ENCODE data around the gene OGFOD3. TPM values are rescaled to one million over a fixed set of nuclear protein-coding genes. Genes with fewer than 3 reads are reported as not detected.

Gene OGFOD3
- total and polyA plus RNA-seq, 12 donors, result 17.9 to 131 (median 42.0) TPM

GRCh38 chr17:82376042-82376730 is 42.2 kb downstream of the OGFOD3 start:
- DNase-seq, result no peak
- H3K9me3 ChIP-seq (replicated peaks in 1 of 3), result no peaks in the 10 kb centered on the region
- H3K27me3 ChIP-seq, result peaks cover 59% of the 10 kb centered on the region
- no peak overlapping the region for H3K4me3 ChIP-seq
- no peak overlapping the region for H3K27ac ChIP-seq
- 61 to 76% (median 65%) methylated on average over 6 to 16 of the region's 16 CpGs; no CpG with 5 or more reads in 1 of the 4 donors for WGBS, 4 donors
- H3K36me3 ChIP-seq (replicated peaks in 1 of 2), result no peaks in the 10 kb centered on the region
- intact Hi-C loops (cut with DNase I), result no loop called here
- TF ChIP-seq, protein P1, sequence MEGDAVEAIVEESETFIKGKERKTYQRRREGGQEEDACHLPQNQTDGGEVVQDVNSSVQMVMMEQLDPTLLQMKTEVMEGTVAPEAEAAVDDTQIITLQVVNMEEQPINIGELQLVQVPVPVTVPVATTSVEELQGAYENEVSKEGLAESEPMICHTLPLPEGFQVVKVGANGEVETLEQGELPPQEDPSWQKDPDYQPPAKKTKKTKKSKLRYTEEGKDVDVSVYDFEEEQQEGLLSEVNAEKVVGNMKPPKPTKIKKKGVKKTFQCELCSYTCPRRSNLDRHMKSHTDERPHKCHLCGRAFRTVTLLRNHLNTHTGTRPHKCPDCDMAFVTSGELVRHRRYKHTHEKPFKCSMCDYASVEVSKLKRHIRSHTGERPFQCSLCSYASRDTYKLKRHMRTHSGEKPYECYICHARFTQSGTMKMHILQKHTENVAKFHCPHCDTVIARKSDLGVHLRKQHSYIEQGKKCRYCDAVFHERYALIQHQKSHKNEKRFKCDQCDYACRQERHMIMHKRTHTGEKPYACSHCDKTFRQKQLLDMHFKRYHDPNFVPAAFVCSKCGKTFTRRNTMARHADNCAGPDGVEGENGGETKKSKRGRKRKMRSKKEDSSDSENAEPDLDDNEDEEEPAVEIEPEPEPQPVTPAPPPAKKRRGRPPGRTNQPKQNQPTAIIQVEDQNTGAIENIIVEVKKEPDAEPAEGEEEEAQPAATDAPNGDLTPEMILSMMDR (IDR thresholded peaks at IDR 0.05), result no peak
- TF ChIP-seq POLR2A (IDR thresholded peaks at IDR 0.05), result no peak
- H3K4me1 ChIP-seq (replicated peaks in 1 of 2), result peaks cover 0 to 3% of the 10 kb centered on the region in 2 donors

GRCh38 chr17:82375359-82376041 is 42.9 kb downstream of the OGFOD3 start:
- Histone ChIP-seq H3K36me3 (replicated peaks in 1 of 2) (no peaks in the 10 kb centered on the region), H3K4me3 (no peak overlapping the region), H3K27me3 (peaks cover 63% of the 10 kb centered on the region), H3K4me1 (replicated peaks in 1 of 2) (peaks cover 0 to 10% of the 10 kb centered on the region in 2 donors), H3K9me3 (replicated peaks in 1 of 3) (no peaks in the 10 kb centered on the region), H3K27ac (no peak overlapping the region)
- DNase-seq, result no peak
- 53 to 76% (median 59%) methylated on average over 12 to 46 of the region's 46 CpGs for WGBS, 4 donors
- intact Hi-C loops (cut with DNase I), result no loop called here
- no peak for TF ChIP-seq POLR2A (IDR thresholded peaks at IDR 0.05)
- TF ChIP-seq, protein P1 (IDR thresholded peaks at IDR 0.05), result no peak

DNA sequence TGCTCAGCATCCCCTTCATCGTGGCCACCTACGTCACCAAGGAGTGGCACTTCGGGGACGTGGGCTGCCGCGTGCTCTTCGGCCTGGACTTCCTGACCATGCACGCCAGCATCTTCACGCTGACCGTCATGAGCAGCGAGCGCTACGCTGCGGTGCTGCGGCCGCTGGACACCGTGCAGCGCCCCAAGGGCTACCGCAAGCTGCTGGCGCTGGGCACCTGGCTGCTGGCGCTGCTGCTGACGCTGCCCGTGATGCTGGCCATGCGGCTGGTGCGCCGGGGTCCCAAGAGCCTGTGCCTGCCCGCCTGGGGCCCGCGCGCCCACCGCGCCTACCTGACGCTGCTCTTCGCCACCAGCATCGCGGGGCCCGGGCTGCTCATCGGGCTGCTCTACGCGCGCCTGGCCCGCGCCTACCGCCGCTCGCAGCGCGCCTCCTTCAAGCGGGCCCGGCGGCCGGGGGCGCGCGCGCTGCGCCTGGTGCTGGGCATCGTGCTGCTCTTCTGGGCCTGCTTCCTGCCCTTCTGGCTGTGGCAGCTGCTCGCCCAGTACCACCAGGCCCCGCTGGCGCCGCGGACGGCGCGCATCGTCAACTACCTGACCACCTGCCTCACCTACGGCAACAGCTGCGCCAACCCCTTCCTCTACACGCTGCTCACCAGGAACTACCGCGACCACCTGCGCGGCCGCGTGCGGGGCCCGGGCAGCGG is 43.6 kb downstream of the OGFOD3 start:
- Histone ChIP-seq H3K9me3 (replicated peaks in 1 of 3) (no peaks in the 10 kb centered on the region), H3K27me3 (peaks cover 64% of the 10 kb centered on the region), H3K4me3 (no peak overlapping the region), H3K4me1 (replicated peaks in 1 of 2) (peaks cover 0 to 13% of the 10 kb centered on the region in 2 donors), H3K27ac (no peak overlapping the region), H3K36me3 (replicated peaks in 1 of 2) (no peaks in the 10 kb centered on the region)
- intact Hi-C loops (cut with DNase I), result no loop called here
- TF ChIP-seq POLR2A (IDR thresholded peaks at IDR 0.05), result no peak
- TF ChIP-seq, protein P1 (IDR thresholded peaks at IDR 0.05), result no peak
- DNase-seq, result no peak
- 27 to 100% (median 54%) methylated on average over 2 to 79 of the region's 79 CpGs for WGBS, 4 donors
